ENCODE results near the gene GBP3.
"Not testable (repeated sequence)": the region's sequence is repeated elsewhere in the genome, so short reads cannot be mapped to it uniquely, and the experiment has no call there.

GBP3 gene

GRCh38 chr1:89040315-89040626, 17.6 kb upstream of the GBP3 start:
- no peak for DNase-seq

- DNase-seq, result no peak
Observed at GRCh38 chr1:89037186-89037585, 14.5 kb upstream of the GBP3 start.

- DNase-seq, result no peak
Observed at GRCh38 chr1:89035080-89035479, 12.4 kb upstream of the GBP3 start.

GRCh38 chr1:89034004-89034403, 11.3 kb upstream of the GBP3 start:
- not testable (repeated sequence) for DNase-seq

- DNase-seq, result not testable (repeated sequence)
Observed at GRCh38 chr1:89029051-89029450, 6.4 kb upstream of the GBP3 start.

GRCh38 chr1:89025928-89026327, 3.3 kb upstream of the GBP3 start:
- DNase-seq, result no peak

- DNase-seq, result no peak
Observed at GRCh38 chr1:89023026-89023425, 360 bp upstream of the GBP3 start.

GRCh38 chr1:89018318-89018717, 4.3 kb downstream of the GBP3 start:
- DNase-seq, result not testable (repeated sequence)

GRCh38 chr1:89008511-89008910, 14.2 kb downstream of the GBP3 start:
- no peak for DNase-seq

- DNase-seq, result no peak
Observed at GRCh38 chr1:89005286-89006151, 17.1 kb downstream of the GBP3 start.

GRCh38 chr1:89002176-89002575, 20.5 kb downstream of the GBP3 start:
- not testable (repeated sequence) for DNase-seq

GRCh38 chr1:89001510-89001909, 21.2 kb downstream of the GBP3 start:
- DNase-seq, result no peak

GRCh38 chr1:88998716-88999115, 23.9 kb downstream of the GBP3 start:
- no peak for DNase-seq

- no peak for DNase-seq
Observed at GRCh38 chr1:88990426-88990825, 32.2 kb downstream of the GBP3 start.

GRCh38 chr1:88985692-88986091, 37.0 kb downstream of the GBP3 start:
- no peak for DNase-seq

GRCh38 chr1:88985032-88985431, 37.6 kb downstream of the GBP3 start:
- no peak for DNase-seq

- DNase-seq, result no peak
Observed at GRCh38 chr1:88984569-88984968, 38.1 kb downstream of the GBP3 start.

GRCh38 chr1:88983791-88984559, 38.7 kb downstream of the GBP3 start:
- no peak for DNase-seq

GRCh38 chr1:88982055-88982454, 40.6 kb downstream of the GBP3 start:
- no peak for DNase-seq

GRCh38 chr1:88981506-88981905, 41.2 kb downstream of the GBP3 start:
- not testable (repeated sequence) for DNase-seq

GRCh38 chr1:88980870-88981269, 41.8 kb downstream of the GBP3 start:
- DNase-seq, result no peak

GRCh38 chr1:88979749-88980116, 42.9 kb downstream of the GBP3 start:
- no peak for DNase-seq

GRCh38 chr1:88979054-88979748, 43.5 kb downstream of the GBP3 start:
- no peak for DNase-seq

GRCh38 chr1:88976235-88976634, 46.4 kb downstream of the GBP3 start:
- DNase-seq, result no peak
